Stimulated activated CD8-positive, alpha-beta memory T cell treated with anti-CD3 and anti-CD28 coated beads, Interleukin-15, amount 100 ng/mL, for 4 hours (primary cell): ENCODE measurements around the gene DHRS13.
"Not testable (repeated sequence)": the region's sequence is repeated elsewhere in the genome, so short reads cannot be mapped to it uniquely, and the experiment has no call there.

Source experiments
- DNase-seq, 2 donors: peaks; one replicate each; pipeline ENCODE4 v3.0.0-alpha.2; 2020; ENCODE audit warnings: low read depth in 2 of 2

Gene DHRS13

GRCh38 chr17:28882154-28882895 is 20.6 kb downstream of the DHRS13 start:
- DNase-seq = no peak

- no peak for DNase-seq
Observed at GRCh38 chr17:28881533-28882056, 21.3 kb downstream of the DHRS13 start.

GRCh38 chr17:28880572-28880945 is 22.3 kb downstream of the DHRS13 start:
- DNase-seq = no peak

DNA sequence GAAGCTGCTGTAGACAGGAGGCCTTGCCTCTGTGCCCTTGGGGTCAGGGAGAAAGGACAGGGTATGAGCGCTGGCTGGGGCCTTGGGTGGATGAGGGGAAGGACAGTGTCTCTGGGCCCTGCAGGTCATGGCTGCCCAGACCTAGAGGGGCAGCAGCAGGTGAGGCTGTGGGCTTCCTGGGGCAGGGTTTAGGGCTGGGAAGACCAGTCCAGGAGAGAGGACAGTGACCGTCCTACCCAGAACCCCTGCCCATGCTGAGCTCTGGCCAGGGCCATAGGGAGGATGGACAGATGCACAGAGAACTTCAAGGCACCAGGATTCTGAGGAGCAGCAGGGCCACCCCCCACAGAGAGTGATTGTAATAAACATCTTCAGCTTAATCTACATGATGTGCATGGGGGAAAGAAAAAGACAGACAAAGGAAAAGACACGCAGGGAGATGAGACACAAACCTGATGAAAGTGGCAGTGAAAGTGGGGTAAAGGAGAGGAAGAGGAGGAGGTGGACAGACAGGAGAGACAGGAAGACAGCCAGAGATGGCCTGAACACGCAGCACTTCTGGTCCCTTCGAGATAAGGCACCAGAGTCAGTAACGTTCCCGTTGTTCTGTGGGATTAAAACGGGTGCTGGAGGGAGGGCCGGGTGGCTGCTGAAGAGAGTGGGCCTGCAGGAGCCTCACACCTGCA is 22.9 kb downstream of the DHRS13 start:
- DNase-seq = no peak

- DNase-seq = no peak
Observed at GRCh38 chr17:28878981-28879380, 23.9 kb downstream of the DHRS13 start.

DNA sequence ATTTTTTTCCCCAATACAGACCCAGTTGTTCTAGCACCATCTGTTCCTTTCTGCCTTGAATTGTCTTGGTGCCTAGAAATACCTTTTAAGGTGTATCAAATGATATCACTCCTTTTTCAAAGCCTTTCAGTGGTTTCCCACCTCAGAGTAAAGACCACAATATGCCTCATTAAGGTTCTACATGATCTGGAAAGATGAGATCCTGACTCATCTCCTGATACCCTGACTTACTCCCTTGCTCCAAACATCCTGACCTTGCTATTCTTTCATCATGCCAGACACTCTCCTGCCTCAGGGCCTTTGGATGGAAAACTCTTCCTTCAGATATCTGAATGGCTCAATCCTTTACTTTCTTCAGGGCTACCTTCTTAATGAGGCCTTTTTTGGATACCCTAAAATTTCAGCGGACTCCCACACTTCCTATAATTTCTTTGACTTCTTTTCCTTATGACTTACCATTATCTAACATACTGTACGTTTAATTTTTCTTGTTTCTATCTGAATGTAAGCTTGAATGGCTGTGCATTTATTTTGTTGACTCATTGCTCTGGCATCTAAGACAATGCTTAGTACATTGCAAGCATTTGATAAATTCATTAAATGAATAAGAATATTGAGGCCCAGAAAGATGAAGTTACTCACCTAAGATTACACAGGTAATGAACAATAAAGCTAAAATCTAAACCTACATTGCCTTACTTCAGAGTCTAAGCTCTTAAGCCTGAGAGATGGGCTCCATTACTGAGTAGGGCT is 24.5 kb downstream of the DHRS13 start:
- no peak for DNase-seq

- DNase-seq = not testable (repeated sequence)
Observed at GRCh38 chr17:28877150-28877711, 25.6 kb downstream of the DHRS13 start.

- no peak for DNase-seq
Observed at GRCh38 chr17:28875848-28876550, 26.9 kb downstream of the DHRS13 start.

GRCh38 chr17:28874750-28875149 is 28.1 kb downstream of the DHRS13 start:
- DNase-seq = no peak

- no peak for DNase-seq
Observed at GRCh38 chr17:28873839-28874238, 29.0 kb downstream of the DHRS13 start.

- no peak for DNase-seq
Observed at GRCh38 chr17:28871056-28871579, 31.8 kb downstream of the DHRS13 start.

DNA sequence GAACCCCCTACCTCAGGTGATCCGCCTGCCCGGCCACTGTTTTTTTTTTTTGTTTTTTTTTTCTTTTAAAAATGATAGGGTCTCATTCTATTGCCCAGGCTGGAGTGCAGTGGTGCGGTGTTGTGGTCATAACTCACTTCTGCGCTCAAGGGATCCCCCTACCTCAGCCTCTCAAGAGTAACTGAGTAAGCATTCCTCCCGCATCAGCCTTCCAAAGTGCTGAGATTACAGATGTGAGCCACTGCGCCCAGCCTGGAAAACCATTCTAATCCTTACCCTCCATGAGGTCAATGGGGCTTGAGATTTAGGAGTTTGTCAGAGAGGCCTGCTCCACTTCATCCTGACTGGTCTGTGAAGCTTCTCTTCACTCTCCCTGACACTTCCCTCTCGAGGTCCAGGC is 35.6 kb downstream of the DHRS13 start:
- no peak for DNase-seq

DNA sequence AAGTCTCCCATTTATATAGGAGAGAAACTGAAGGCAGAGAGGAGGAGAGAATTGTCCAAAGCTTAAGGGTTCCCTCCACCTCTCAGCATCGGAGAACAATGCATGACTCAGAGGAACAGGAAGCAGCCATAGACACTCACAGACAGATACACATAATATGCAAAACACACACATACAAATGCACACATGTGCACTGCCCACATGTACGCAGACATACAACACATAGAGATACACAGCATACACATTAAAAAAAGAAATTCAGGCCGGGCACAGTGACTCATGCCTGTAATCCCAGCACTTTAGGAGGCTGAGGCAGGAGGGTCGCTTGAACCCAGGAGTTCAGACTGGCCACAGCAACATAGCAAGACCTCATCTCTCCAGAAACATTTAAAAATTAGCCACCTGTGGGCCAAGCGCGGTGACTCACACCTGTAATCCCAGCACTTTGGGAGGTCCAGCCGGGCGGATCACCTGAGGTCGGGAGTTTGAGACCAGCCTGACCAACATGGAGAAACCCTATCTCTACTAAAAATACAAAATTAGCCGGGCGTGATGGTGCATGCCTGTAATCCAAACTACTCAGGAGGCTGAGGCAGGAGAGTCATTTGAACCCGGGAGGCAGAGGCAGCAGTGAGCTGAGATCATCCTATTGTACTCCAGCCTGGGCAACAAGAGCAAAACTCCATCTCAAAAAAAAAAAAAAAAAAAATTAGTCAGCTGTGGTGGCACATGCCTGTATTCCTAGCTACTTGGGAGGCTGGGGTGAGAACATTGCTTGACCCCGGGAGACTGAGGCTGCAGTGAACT is 36.7 kb downstream of the DHRS13 start:
- no peak for DNase-seq

- no peak for DNase-seq
Observed at GRCh38 chr17:28864991-28865849, 37.7 kb downstream of the DHRS13 start.

- DNase-seq = no peak
Observed at GRCh38 chr17:28863953-28864352, 38.9 kb downstream of the DHRS13 start.

DNA sequence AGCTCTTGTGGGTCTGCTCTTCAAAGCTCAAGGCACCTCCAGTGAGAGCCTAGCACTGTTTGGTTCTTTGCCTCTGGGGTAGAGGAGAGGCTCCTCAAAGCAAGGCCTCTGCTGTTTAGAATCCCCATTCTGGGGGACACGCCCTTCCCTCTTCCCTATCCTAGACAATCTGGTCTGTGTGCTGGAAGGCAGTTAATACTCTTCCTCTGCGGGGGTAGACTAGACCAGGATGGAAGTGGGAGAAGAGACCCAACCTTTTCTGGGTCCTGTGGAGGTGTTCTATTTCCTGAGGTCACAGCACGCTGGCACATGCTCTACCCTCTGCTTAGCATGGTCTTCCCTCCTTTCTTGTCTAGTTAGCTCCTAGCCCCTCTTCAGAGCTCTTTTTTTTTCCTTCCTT is 40.3 kb downstream of the DHRS13 start:
- DNase-seq = no peak

- DNase-seq = no peak
Observed at GRCh38 chr17:28861393-28862203, 41.3 kb downstream of the DHRS13 start.

DNA sequence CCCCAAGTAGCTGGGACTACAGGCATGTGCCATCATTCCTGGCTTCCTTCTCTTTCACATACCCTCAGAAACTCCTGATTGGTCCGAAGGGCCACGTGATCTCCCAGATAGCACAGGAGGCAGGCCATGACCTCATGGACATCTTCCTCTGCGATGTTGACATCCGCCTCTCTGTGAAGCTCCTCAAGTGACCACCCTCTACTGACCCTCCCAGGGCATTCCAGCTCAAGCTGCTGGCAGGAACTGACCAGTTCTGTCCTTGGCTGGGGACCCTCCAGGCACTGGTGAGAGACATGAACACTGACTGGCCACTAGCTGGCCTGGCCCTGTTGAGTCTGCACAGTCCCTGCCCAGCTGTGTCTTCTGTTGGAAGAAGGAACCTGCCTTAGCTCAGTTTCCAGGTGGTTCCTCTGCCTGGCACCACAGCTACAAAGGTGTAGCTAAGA is 42.5 kb downstream of the DHRS13 start:
- no peak for DNase-seq
